ENCODE data around the gene CTSW.

Gene CTSW

DNA sequence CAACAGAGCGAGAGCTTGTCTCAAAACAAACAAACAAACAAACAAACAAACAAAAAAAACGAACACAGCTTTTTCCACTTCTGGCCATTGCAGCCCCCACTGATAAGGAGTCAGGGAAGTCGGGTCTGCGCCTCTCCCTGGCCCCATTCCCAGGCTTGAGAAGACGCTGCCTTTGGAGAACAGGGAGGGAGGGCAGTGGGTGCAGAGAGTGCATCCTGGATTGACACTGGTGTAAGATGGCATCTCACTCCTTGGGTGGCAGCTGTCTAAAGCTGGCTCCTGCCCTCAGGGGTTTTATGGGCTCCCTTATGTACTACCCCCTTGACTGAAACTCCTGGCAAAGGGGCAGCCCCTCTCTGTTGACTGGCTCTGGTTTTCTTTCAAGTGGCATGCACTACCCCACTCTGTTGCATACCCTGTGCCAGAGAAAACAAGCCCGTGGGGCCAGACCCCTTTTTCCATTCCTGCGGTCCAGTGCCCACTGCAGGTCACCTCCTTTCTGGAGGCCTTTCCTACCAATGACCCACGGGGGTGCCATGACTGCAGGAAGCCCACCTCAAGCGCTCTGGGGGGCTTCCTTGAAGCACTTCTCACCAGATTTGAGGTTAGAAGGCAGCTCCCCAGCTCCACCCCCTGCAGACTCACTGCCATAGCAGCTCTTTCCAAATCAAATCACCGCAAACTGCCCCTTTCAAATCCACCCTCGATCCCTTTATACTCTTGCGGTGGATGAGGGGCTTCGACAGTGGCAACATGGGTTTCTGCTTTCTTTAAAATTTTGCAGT, 52.3 kb downstream of the CTSW start:
- DNase-seq (ENCODE audit: low spot score): no peak

- no peak for DNase-seq (ENCODE audit: low spot score)
Measured at GRCh38 chr11:65932558-65932919, 52.9 kb downstream of the CTSW start.

Data from CD4-positive, alpha-beta T cell treated with Interleukin-2 at 100 ng/mL for 4 hours (primary cell).